NCI-H1105 (cell line): ENCODE measurements around the gene MED27.

Source experiments
- DNase-seq: peaks from one replicate; lab custom pipeline; 2025; lab: John Stamatoyannopoulos, UW

Gene MED27

GRCh38 chr9:131835151-131835910, 244.3 kb downstream of the MED27 start:
- no peak for DNase-seq

- no peak for DNase-seq
Observed at GRCh38 chr9:131834721-131835120, 244.9 kb downstream of the MED27 start.

DNA sequence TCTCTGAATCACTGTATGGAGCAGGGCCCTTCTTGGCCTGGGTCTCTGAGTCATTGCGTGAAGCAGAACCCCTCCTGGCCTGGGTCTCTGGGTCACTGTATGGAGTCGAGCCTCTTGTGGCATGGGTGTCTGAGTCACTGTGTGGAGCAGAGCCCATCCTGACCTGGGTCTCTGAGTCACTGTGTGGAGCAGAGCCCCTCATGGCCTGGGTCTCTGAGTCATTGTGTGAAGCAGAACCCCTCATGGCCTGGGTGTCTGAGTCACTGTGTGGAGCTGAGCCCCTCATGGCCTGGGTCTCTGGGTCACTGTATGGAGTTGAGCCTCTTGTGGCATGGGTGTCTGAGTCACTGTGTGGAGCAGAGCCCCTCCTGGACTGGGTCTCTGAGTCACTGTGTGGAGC, 245.8 kb downstream of the MED27 start:
- no peak for DNase-seq

DNA sequence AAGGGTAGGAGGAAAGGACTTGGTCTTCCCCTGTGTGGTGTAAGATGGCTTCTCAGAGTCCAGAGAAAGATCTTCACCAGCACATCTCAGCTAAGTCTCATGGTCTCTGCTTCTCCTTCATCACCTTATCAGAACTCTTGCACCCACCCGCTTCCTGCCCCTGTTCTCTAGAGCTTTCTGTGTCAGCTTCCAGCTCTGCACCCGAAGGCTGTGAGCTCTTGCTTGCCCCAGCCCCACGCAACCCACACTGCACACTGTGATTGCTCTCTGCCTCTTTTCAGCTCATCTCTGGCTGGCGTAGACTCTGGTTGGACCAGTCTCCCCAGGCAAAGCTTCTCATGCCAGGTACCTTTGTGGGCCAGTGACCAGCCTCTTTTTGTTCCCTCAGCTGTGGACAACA, 246.6 kb downstream of the MED27 start:
- no peak for DNase-seq

DNA sequence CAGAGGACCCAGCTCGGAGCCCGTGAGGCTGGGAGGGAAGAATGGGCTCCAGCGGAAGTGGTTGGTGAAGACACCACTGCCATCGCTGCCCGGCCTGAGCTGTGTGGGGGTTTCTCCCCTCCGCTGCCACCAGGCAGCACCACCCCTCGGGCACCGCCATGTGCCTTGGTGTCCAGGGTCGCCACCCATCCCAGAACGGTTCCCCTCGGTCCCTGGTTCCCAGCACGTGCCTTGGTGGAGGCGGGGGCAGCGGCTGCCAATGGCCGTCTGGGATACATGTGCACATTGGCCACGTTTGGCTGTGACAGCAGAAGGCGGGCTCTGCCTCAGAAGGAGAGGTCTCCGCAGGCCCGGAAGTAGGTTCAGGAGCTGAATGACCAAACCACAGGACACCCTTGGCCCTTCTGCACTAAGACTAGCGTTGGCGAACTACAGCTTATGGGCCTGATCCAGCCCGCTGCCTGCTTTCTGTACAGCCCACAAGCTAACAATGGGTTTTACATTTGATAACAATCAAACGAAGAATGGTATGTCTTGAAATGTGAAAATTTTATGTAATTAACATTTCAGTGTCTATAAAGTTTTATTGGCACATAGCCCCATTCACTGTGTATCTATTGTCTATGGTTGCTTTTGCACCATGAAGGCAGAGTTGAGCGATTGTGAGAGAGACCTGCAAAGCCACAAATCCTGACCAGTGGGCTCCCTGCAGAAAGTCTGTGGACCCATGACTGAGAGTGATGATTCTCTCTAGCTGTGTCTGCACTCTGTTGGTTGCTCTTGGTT, 248.1 kb downstream of the MED27 start:
- no peak for DNase-seq

GRCh38 chr9:131827821-131828369, 251.8 kb downstream of the MED27 start:
- DNase-seq, result no peak

- DNase-seq, result no peak
Observed at GRCh38 chr9:131826966-131827525, 252.6 kb downstream of the MED27 start.

DNA sequence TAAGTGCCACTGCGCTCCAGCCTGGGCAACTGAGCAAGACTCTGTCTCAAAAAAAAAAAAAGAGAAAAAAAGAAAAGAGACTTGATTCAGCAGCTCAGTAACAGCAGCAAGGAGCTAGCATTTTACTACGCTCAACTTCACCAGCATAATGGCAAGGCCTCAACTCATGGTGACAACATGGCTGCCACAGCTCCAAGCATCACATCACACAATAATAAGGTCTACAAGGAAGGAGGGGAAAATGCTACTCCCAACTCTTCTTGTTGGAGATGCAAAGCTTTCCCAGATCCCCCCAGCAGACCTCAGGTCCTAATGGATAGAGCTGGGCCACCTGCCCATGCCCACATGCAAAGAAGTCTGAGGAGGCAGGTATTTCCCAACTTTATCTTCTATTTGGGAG, 253.6 kb downstream of the MED27 start:
- DNase-seq, result no peak

- DNase-seq, result no peak
Observed at GRCh38 chr9:131824953-131825495, 254.6 kb downstream of the MED27 start.

- no peak for DNase-seq
Observed at GRCh38 chr9:131824155-131824594, 255.5 kb downstream of the MED27 start.

GRCh38 chr9:131823701-131824146, 255.9 kb downstream of the MED27 start:
- no peak for DNase-seq

GRCh38 chr9:131818089-131818488, 261.6 kb downstream of the MED27 start:
- no peak for DNase-seq

DNA sequence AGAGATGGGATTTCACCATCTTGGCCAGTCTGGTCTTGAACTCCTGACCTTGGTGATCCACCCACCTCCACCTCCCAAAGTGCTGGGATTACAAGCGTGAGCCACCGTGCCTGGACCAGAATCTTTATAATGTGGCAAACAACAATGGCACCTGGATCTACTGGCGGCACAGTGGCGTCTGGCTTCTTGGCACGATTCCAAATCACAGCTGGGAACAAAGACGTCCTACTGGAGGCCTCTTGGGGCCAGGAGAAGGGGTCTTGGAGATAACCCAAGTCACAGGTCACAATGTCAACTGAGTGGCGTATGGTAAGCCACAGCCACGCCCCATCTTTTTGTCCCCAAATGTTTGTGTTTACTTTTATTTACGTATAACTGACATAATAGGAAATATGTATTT, 262.0 kb downstream of the MED27 start:
- DNase-seq, result peak; percentile 97

DNA sequence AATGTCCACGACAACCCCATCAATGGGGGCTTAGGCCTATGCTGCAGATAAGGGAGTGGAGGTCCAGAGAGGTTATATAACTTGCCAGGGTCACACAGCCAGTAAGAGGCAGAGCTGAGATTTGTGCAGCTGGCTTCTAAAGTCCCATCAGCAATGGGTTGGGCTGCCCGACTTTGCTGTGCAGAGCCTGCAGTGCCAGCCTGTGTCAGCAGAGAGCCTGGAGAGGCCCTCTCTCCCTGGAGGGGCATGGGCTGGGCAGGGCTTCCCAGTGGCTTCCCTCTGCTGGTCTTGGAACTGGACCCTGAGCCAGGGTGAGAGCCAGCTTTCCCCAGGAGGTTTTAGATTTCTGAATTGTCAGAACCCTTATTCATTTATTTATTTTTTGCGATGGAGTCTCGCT, 262.6 kb downstream of the MED27 start:
- DNase-seq, result no peak

DNA sequence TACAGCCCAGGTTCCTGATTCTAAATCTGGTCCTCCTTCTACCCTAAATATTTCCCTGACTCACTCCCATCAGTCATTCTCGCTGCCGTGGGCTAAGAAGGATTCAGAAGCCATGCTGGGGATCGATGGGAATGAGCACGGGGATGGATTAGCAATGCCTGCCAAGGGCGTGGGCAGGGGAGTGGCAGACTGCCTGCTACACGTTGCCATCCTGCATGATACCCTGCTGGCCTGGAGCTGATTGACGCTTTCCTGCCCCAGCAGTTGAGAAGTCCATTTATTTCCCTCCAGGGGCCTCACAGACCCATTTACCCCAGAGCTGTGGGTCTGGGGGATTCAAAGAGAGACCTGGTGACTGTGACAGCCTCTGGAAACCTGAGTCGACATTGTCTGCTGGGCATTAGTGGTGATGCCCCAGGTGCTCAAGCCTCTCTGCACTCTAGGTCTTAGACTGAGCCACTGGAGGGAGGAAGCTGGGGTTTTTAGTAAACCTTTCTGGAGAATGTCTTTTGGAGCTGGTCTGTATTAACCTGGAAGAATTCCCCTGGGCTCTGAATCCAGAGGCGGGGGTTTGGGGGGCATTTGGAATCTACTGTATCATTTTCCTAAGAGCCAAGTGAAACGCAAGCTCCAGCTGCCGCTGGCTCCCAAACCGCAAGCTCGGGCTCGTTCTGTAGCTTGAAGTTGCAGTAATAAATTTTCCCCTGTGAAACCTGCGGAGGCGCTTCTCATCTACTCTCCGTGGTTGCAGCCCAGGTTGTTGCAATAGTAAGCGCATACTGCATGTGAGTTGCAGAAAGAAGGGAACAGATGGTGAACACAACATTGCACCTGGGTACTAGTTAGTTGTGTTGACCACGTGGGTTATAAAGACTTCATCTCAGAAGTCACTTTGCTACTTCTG, 263.4 kb downstream of the MED27 start:
- DNase-seq, result peak; percentile 36

DNA sequence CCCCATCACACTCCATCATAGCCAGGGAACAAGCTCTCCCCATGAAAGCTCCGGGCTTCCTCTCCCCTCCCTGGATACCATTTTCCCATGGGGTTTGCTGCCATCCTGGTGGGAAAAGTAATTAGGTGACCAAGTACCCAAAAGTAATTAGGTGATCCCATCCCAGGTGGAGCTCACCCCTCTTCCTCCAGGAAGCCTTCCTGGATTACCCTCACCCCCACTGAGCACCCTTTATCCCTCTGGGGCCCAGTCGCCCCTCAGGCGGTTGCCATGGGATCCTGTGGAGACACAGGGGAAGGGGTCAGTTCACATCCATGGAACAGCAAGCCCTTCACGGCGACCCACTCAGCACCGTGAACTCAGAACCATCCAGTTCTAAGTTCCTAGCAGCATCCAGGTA, 265.0 kb downstream of the MED27 start:
- no peak for DNase-seq

DNA sequence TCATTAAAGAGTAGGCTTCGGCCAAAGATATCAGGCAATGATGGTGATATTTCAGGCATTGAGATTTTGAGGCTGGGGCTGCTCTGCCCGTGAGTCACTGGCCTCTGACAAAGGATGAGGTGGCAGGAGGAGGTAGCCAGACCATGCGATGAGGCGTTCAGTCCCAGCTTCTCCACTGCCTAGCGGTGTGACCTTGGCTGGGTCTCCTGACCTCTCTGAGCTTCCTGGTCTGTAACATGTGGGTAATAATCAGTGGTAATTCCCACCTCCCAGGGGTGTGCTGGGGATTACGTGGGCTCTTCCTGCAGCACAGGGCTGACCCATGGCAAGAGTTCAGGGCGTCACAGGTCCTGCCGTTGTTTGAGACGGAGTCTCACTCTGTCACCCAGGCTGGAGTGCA, 266.6 kb downstream of the MED27 start:
- DNase-seq, result no peak

DNA sequence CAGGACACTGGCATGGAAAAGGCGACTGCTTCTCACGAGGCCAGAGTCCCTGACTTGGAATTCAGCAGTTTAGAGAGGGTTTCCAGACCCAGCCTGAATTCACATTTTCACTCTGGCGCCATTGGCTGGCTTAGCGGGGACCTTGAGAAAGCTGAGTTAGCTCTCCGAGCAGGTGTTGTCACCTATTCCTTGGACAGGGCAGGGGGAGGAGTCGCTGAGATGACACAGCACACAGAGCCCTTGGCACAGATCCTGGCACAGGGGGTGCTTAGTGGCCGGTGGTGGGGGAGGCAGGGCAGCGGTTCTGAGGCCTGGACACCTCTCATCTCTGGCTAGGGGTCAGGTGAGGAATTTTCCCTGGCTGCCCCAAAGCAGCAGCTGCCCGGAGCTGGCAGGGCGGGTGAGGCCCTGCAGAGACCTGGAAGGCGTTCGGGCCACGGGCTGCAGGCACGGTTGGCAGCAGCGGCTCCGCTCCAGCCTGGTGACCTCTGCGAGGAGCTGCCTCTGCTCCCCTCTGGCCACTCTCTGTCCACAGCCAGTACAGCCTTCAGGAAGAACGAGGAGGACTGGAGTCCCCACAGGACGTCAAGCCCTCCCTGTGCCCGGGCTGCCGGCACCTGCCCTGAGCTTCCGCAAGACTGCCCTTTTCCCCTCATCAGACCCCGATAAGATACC, 267.4 kb downstream of the MED27 start:
- no peak for DNase-seq

DNA sequence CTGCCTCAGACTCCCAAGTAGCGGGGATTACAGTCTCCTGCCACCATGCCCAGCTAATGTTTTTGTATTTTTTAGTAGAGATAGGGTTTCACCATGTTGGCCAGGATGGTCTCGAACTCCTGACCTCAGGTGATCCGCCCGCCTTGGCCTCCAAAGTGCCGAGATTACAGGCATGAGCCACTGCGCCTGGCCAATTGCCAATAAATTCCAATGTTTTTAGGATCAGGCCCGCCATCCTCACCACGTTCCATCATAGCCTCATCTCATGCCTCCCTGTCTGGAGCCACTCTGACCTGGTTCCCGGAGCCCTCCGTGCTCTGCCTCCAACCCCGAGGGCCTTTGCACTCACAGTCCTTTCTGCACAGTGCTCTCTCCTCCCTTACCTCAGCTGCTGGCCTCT, 268.3 kb downstream of the MED27 start:
- DNase-seq, result no peak

GRCh38 chr9:131810351-131811170, 269.1 kb downstream of the MED27 start:
- peak; percentile 21 for DNase-seq
